RPMI8226 (cell line): ENCODE results near the gene GTPBP6.
A peak's percentile ranks its signal among the peaks of the same experiment; 100 is the strongest.
"Not testable (repeated sequence)": the region's sequence is repeated elsewhere in the genome, so short reads cannot be mapped to it uniquely, and the experiment has no call there.

Experiments
- DNase-seq: peaks from one replicate; pipeline ENCODE4 v3.0.0-alpha.2; 2015

The GTPBP6 gene

DNA sequence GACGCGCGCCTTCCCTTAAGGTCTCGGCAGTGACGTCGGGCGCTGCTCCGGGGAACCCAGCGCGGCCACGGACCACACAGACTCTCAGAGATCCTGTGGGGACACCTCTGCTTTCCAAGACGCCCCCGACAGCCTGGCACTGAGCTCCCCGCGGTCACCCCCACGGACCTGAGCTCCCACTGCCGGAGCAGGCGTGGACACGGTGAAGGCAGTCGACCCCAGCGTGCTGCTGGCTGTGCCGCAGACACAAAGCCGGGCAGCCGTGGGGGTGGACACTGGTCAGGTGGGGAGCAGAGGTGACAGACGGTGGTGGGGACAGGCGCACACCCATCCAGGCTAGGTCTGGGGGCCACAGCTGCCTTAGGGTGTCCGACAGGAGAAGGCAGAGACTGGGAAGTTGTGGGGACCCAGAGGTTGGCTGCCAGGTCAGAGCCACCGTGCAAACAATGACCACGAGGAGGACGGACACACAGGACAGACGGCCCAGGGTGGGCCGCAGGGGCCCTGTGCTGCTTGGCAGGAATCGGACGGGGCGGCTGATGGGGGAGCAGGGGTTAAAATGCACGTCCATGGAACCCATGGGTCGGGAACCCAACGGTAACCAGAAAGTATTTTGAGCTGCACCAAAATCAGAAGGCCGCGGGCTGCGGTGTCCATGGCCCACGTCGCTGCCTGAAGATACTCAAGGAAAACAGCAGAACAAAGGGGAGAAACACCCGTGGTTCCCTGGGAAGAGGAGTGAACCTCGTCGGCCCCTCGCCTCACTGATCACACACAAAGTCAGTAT, 16.6 kb upstream of the GTPBP6 start:
- no peak for DNase-seq

DNA sequence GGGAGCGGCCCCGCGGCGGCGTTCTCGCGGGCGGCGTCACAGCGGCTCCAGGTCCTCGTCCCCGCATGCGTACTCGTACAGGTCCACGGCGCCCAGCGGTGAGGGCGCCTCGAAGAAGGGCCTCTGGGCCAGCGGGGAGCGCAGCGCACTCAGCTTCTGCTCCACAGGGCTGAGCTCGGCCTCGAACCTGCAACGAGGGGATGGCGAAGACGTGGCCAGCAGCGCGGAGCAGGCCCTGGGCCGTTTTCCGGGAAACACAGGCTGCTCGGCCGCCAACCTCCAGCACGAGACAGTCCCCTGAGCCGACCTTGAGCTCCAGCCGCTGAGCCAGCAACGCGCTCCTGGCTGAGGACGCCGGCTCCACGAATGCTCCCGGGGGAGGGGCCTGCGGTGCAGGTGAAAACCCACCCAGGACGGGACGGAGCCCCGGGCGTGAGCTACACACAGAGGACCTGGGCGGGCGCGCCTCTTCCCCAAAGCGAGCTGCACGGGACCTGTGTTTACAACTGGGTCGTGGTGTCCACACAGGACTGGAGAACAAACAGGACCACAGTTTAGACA, 15.8 kb upstream of the GTPBP6 start:
- no peak for DNase-seq

DNA sequence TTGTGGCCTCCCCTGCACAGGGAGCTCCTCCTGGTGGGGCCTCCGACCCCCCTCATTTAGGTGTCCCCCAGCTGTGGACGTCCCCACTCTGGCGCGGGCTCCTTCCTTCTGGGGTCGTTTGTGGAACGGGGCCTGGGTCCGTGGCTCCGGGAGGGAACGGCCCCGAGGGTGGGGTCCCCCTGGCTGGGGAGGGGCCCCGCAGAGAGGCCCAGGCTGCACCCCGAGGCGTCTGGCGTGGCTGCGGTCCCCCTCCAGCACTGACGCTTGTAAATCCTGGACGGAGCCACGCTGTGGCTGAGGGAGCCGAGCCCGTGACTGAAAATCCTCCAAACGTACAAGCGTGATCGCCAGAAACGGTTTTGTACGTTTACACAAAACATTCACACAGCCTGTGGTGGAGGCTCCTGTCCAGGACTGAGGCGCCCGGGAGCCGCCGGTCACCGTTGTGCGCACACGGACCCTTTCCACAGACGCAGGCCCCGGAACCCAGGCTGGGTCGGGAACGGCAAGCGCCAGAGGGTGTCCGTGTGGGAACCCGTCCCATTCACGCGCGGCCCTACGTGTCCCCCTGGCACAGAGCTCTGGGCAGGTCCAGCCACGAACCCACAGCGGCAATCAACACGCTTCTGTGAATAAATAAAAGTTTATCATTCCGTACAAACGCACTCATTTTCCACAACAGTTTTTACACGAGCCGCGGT, 15.2 kb upstream of the GTPBP6 start:
- DNase-seq = no peak

DNA sequence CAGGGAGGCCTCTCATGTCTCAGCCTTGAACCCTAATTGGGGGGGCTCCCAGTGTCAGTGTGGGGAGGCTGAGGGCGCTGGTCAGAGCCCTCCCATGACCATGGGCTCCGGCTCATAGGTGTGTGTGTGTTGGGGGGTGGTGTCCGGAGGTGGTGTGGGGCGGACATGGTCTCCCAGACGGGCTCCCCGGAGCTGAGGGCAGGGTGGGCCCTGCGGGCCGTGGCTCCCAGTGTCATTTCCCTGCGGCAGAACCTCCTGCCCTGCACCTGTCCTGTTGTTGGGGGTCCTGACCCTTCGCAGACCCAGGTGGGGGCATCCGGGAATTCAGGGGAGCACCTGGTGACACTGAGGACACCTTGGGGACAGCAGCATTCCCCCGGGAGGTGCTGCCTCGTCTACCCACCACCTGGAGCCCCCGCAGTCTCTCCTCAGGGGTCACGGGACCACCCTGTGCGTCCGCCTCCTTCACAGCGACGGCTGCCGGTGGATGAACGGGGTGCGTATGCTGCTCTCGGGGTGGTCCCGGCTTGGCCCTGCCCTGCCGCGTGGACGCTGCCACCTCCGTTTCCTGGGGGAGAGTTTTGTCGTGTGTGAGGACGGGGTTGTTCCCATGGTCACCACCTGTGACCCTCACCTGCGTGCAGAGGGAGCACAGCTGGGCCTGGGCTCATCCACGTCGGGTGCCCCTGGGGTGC, 14.5 kb upstream of the GTPBP6 start:
- DNase-seq = no peak

DNA sequence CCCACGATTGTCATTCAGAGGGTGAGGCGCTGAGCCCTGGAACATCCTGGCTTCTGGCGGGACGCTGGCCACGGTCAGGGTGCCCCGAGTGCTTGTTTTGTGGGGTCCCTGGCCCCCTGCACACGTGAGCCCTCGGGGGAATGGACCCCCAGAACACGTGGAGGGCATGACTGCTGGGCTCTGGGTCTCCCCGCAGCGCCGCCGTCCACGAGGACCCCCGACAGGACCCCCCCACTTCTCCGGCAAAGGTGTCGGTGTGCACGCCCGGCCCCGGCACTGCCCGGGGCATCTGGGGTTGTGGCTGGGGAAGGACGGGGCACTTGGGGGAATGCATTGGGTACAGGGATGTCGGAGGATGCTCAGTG, 13.9 kb upstream of the GTPBP6 start:
- DNase-seq = no peak

DNA sequence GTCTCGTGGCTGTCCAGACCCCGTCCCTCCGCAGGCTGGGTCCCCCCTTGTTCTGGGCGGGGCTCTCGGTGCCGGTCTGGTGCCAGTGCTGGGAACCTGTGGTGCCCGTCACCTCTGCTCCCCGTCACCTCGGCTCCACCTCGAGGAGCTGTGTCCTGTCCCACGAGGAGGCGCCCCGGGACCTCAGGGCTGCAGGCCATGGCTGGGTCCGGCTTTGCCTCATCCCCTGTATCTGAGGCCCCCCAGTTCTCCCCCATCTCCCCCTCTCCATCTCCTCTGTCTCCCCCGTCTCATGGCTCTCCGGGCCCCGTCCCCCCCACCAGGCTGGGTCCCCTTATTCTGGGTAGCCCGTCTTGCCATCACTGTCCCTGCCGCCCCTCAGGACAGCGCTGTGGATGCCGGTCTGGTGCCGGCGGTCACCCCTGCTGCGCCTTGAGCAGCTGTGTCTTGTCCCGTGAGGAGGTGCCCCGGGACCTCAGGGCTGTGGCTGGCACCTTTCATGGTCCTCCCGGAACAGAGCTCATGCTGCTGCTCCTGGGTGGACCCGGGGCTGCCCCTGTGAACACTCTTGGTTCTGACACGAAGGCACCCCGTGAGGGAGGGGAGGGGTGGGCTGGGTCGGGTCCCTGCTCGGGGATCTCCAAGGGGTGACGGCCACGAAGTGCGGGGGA, 13.4 kb upstream of the GTPBP6 start:
- no peak for DNase-seq

DNA sequence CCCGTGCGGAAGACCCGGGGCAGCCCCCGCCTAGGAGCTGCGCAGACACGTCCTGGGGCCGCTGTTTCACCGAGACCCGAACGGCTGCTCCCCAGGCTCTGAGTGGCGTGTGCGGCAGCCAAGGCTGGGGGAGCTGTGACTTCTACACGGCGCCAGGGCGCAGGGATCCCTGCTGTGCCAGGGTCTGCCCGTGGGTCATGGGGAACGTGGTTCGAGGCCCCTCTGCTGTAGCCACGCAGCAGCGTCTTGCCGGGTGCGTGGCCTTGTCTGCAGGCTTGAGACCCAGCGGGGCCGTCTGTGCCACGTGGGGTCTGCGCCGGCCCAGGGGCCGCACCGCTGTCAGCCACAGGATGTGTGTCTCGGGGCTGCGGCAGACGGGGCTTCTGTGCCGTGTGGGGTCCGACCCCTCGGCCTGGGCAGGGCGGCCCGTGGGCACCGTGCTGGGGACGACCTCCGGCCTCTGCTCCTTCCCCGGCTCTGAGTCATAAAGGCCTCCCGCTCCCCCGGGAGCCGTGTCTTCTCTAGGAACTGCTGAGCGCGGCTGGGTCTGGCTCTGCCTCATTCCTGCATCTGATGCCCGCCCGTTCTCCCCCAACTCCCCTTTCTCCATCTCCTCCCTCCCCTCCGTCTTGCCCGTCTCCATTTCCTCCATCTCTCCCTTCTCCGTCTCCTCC, 12.7 kb upstream of the GTPBP6 start:
- DNase-seq = no peak

DNA sequence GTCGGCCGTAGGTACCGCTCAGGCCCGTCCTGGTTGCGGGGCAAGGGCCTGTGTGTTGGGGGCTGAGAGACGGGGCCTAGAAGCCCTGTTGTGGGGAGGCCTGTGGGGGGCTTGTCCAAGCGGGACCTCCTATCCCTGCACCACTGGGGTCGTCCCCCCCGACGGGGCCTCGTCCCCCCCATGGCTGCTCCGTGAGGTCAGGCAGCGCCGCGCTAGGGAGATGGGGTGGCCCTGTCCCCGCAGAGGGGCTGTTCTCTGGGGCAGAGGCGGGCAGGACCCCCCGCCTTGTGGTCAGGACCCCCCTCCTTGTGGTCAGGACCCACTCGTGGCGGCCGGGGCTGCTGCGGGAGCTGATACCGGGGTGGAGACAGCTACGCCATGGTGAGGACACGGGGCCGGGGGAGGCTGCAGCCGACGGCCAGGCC, 12.1 kb upstream of the GTPBP6 start:
- no peak for DNase-seq

DNA sequence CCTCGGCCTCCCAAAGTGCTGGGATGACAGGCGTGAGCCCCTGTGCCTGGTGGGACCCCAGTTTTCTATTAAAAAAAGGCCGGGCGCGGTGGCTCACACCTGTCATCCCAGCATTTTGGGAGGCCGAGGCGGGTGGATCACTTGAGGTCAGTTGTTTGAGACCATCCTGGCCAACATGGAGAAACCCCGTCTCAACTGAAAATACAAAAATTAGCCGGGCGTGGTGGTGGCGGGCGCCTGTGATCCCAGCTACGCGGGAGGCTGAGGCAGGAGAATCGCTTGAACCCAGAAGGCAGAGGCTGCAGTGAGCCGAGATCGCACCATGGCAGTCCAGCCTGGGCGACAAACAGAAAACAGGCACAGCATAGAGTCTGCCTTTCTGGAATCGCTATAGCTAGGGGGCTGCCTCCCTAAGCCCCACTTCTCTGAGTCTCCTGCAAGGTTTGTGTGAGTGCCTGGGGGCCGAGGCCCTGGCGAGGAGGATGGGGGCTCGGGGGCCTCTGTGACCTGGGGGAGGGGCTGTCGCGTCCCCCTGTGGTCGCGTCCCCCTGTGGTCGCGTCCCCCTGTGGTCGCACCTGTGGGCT, 11.6 kb upstream of the GTPBP6 start:
- not testable (repeated sequence) for DNase-seq

DNA sequence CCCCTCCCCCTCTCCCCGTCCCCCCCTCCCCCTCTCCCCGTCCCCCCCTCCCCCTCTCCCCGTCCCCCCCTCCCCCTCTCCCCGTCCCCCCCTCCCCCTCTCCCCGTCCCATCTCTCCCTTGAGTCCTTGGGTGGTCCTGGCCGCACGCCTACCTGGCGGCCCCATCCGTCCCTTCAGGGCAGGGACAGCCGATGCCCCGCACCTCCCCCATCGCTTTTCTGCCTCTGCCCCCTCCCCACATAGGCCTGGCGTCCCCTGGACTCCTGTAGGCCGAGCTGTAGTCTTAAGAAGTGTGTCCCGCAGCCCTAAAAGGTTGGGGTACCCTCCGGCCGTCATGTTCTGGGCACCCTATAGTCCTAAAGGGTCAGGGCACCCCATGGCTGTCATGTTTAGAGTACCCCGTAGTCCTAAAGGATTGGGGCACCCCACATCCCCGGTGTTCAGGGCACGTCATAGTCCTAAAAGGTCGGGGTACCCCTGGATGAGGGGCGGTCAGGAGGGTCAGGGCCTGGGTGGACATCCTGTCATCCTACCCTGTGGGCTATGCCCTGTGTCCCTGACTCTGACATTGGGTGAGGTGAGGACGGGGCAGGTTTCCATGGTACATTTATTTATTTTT, 10.8 kb upstream of the GTPBP6 start:
- no peak for DNase-seq

DNA sequence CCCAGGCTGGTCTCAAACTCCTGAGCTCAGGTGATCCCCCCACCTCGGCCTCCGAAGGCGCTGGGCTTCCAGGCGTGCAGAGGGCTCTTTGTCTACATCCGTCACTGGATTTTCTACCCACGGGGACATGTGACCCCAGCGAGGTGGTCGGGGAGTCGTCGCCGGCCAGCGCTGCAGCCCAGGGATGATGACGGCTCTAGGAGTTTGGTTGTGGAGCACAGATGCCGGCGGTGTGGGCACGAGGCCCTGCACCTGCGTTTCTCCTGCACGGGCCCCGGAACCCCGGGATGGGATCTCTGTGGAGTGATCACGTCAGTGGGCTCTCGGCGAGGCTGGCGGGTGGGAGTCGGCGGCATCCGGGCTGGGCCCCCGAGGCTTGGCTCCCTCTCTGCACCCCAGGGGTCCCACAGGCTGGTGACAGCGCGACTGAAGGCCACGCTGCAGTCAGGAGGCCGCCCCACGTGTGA, 9.1 kb upstream of the GTPBP6 start:
- DNase-seq = no peak

DNA sequence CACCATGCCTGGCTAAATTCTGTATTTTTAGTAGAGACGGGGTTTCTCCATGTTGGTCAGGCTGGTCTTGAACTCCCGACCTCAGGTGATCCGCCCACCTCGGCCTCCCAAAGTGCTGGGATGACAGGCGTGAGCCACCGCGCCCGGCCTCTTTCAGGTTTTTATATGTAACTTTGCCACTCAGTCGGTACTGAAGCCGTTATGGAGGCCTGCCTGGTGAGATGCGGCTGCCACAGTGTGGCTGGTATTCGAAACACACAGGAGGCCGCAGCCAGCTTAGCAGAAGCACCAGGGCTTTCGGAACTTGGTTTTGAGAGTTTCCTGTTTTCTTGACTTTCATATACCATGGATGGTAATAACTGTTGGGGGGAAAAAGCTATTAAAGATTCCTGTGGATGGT, 6.1 kb upstream of the GTPBP6 start:
- DNase-seq = not testable (repeated sequence)

DNA sequence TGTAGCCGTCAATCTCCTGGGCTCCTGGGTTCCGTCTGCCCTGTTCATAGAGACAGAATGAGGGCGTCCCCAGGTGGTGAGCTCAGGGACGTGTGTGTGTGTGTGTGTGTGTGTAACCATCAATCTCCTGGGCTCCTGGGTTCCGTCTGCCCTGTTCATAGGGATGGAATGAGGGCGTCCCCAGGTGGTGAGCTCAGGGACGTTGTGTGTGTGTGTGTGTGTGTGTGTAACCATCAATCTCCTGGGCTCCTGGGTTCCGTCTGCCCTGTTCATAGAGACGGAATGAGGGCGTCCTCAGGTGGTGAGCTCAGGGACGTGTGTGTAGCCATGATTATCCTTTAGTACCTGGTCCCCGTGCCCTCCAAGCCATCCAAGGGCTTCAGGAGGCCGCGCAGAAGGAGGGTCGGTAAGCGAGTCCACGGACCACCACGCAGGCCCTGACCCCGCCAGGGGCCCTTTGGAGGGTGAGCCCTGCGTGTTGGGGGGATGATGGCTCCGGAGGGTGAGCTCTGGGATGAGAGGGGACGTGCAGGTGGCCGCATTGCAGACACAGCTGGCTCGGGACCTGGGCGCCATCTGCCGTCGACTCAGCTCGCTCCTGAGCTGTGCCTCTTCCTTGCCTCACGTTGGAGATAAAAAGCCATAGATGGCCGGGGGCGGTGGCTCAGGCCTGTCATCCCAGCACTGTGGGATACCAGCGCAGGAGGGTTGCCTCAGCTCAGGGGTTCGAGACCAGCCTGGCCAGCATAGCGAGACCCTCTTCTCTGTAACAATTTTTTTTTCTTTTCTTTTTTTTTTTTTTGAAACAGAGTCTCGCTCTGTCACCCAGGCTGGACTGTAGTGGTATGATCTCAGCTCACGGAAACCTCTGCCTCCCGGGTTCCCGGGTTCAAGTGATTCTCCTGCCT, 5.4 kb upstream of the GTPBP6 start:
- peak; percentile 78 for DNase-seq

DNA sequence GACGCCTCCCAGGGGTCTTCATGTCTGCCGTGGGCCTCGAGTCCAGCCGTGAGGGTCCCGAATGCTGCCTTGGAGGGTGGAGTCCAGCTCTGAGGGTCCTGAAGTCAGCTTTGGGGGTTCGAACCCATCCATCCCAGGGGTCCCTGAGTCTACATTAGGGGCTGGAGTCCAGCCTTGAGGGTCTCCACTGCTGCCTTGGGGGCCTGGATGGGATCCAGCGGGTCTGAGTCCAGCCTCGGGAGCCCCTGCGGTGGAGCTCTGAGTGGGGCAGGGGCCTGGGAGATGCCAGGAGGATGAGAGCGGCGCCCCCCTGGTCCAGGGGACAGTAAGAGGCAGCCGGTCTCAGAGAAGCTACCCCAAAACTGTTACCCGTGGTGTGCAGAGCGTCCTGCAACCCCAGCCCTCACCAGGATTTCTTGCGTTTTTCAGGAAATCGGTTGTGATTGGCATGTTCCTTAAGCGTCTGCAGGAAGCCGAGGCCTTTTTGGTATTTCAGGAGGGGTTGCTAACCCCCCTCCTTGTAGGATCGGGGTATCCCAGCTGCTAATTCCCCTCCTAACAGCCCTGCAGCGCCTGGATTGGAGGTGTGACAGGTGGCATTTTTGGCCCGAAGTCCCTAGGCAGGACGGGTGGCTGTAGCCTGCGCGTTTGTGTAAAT, 1.7 kb upstream of the GTPBP6 start:
- DNase-seq = no peak

DNA sequence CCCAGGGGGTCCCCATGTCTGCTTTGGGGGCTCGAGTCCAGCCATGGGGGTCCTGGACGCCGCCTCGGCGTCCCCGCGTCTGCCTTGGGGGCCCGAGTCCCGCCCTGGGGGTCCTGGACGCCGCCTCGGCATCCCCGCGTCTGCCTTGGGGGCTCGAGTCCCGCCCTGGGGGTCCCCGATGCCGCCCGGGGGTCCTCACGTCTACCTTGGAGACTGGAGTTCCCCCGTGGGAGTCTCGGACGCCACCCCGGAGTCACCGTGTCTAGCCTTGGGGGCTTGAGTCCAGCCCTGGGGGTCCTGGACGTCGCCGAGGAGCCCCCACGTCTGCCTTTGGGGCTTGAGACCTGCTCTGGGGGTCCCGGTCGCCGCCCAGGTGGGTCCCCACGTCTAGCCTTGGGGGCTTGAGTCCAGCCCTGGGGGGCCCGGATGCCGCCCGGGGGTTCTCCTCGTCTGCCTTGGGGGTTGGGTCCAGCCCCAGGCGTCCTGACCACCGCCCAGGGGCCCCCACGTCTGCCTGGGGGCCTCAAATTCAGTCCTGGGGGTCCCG, 1.1 kb upstream of the GTPBP6 start:
- DNase-seq = no peak

DNA sequence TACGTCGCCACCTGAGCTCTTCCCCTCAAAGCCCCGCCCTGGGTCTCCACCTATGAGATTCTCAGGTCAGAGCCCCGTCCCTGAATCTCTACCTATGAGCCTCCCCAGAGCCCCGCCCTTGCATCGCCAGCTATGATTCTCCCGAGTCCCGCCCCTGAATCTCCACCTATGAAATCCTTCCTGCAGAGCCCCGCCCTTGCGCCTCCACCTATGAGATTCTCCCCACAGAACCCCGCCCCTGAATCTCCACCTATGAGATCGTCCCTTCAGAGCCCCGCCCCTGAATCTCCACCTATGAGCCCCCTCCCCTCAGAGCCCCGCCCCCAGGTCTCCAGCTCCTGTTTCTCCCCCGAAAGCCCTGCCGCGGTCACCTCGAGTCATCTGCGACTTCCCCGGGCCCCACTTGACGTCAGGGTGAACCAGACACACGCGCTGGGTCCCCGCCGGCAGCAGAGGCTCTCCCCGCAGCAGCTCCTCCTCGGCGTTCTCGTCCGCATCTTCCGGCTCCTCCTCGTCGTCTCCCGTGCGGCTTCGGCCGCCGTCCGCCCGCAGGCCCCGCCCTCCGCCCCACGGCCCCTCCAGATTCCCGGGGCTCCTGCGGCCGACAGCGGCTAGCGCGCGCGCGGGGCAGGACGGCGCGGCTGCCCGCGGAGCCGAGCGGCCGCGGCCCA, 393 bp downstream of the GTPBP6 start:
- DNase-seq = peak; percentile 100

DNA sequence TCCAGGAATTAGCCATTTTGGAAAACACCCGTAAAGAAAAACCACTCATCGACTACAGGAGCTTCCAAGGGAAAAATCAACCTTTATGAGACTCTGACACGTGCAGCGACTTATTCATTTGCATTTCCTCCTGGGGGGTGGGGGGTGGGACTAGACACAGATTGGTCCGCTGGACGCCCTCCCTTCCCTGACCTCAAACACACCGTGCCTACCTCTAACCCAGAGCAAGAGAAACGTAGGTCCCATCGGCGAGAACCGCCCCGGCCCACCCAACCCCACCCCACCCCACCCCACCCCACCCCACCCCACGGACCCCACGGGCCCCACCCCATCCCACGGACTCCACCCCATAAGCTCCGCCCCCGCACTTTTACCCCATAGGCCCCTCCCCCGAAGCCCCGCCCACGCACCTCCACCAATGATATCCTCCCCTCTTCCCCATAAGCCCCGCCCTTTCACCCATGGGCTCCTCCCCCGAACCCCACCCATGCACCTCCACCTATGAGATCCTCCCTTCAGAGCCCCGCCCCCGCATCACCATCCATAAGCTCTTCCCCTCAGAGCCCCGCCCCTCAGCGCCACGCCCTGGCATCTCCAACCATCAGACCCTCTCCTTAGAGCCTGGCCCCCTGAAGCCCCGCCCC, 1.1 kb downstream of the GTPBP6 start:
- DNase-seq = no peak
